Epidermal melanocyte (primary cell): ENCODE results near the gene UBE2C.

Experiments
- DNase-seq: peaks from one replicate; pipeline ENCODE4 v3.0.0; 2011; ENCODE audit warnings: low spot score; ENCODE audit not compliant: insufficient read length

UBE2C gene

DNA sequence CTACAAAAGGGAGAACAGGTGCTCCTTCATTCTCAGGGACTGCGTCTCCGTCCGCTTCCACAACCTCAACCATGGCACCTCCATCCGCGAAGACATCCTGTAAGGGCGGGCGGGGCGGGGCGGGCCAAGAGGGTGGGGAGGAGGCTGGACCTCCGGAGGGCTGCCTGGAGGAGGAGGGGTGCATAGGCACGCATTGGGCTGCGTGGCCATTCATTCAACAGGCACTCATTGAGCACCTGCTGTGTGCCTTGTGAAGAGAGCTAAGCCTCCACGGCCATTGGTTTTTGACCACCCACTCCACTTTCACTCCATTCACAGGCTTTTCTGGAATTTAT, 45.4 kb downstream of the UBE2C start:
- no peak for DNase-seq

DNA sequence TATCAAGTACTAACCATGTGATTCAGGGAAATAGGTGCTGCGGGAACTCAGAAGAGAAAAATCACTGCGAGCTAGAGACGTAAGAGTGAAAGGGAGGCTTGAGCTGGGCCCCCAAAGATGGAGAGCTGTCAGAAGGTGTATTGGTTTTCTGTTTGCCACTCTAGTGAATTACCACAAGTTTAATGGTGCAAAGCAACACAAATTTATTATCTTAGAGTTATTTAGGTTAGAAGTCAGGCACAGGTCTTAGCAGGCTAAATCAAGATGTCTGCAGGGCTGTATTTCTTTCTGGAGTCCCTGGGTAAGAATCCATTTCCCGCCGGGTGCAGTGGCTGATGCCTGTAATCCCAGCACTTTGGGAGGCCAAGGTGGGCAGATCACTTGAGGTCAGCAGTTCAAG, 47.5 kb downstream of the UBE2C start:
- no peak for DNase-seq

DNA sequence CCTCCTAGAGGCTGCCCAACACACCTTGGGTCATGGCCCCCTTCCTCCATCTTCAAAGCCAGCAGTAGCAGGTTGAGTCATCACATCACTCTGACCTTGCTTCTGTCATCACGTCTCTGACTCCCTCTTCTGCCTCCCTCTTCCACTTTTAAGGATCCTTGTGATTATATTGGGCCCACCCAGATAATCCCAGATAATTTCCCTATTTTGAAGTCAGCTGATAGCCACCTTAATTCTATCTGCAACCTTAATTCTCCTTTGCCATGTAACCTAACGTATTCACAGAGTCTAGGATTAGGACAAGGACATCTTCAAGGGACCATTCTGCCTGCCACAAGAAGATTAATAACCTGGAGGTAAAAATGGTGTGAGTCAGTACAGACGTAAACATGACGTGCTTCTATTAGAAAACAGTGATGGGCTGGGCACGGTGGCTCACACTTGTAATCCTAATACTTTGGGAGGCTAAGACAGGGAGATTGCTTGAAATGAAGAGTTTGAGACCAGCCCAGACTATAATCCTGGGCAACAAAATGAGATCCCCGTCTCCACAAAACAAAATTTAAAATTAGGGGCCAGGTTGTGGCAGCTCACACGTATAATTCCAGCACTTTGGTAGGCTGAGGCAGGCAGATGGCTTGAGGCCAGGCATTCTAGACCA, 48.2 kb downstream of the UBE2C start:
- DNase-seq, result no peak

DNA sequence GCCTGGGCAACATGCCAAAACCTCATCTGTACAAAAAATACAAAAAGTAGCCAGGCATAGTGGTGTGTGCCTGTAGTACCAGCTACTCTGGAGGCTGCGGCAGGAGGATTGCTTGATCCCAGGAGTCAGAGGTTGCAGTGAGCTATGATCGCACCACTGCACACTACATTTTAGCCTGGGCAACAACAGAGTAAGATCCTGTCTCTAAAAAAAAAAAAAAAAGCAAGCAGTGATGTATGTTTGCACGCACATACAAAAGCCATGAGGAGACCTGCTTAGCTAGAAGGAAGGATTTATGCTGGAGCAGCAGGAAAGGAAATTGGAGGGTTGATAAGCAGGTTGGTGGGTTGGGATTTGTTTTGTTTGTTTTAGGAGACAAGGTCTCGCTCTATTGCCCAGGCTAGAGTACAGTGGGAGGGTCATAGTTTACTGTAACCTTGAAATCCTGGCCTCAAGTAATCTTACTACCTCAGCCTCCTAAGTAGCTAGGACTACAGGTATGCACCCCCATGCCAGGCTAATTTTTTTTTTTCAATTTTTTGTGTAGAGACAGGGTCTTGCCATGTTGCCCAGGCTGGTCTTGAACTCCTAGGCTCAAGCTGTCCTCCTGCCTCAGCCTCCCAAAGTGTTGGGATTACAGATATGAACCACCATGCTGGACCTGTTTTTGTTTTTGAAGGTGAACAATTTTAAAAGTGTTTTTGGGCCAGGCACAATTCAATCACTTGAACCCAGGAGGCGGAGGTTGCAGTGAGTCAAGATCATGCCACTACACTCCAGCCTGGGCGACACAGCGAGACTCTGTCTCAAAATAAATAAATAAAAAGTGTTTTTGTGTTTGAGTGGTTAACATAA, 49.0 kb downstream of the UBE2C start:
- no peak for DNase-seq

DNA sequence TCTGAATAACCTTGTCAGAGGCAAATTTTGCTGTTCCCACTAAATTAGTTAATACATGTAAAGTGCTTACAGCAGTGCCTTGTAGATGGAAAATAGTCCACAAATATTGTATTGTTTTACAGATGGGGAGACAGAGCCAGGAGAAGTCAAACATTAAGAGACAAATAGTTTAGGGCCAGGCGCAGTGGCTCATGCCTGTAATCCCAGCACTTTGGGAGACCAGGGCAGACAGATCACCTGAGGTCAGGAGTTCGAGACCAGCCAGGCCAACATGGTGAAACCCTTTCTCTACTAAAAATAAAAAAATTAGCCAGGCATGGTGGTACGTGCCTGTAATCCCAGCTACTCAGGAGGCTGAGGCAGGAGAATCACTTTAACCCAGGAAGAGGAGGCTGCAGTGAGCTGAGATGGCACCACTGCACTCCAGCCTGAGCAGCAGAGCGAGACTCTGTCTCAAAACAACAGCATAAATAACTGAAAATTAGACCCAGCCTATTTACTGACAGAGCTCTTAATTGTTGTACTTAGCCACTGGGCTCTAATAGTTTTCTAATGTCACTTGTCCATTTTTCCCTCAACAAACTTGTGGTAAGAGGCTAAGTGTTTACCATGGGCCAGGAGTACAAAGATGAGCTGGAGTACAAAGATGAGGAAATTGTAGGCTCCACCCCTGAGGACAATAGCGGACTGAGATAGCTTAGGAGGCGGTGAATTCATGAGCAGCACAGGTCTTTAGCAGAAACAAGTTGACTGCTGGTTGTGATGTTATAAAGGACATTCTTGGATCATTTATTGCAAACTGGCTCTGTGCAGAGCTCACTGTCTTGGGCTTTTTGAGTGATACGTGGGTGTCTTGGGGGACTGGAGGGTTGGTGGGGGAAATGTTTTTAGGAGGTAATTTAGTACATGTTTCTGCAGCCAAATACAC, 51.4 kb downstream of the UBE2C start:
- no peak for DNase-seq

DNA sequence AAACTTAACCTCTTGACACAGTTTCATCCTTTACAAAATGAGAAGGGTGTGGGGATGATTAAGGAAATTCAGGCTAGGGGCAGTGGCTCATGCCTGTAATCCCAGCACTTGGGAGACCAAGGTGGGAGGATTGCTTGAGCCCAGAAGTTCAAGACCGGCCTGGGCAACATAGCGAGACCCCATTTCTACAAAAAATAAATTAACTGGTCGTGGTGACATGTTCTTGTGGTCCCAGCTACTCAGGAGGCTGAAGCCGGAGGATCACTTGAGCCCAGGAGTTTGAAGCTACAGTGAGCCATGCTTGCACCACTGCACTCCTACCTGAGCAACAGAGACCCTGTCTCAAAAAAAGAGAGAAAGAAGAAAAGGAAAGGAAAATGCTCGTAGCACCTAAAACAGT, 54.0 kb downstream of the UBE2C start:
- DNase-seq, result no peak
